DOHH2 (cell line): ENCODE results near the gene CRIM1.

Experiments used
- H3F3A ChIP-seq: fragments of 200-600 bp; sonication (generic), shearing (Covaris generic); 2 replicates; pipeline ENCODE4 v1.6.0; 2016; ENCODE audit warnings: antibody characterized with exemption, mild to moderate bottlenecking; ENCODE audit not compliant: control insufficient read depth, insufficient read depth
- H3K27ac ChIP-seq: fragments of 200-600 bp; sonication (generic); 2 replicates; pipeline ENCODE4 v1.5.1; 2014; ENCODE audit warnings: low read depth, mild to moderate bottlenecking, low read length, moderate library complexity
- H3K27me3 ChIP-seq: fragments of 200-600 bp; sonication (generic); 2 replicates; pipeline ENCODE4 v1.6.1; 2014; ENCODE audit warnings: mild to moderate bottlenecking, low read length, mixed read lengths; ENCODE audit not compliant: control insufficient read depth
- H3K36me3 ChIP-seq: fragments of 200-600 bp; sonication (generic); 2 replicates; pipeline ENCODE4 v1.6.1; 2014; ENCODE audit warnings: mild to moderate bottlenecking, low read length, moderate library complexity, mixed read lengths; ENCODE audit not compliant: control insufficient read depth
- H3K4me1 ChIP-seq: fragments of 200-600 bp; sonication (generic); 2 replicates; pipeline ENCODE4 v1.6.1; 2014; ENCODE audit warnings: mild to moderate bottlenecking, low read length, mixed read lengths; ENCODE audit not compliant: control insufficient read depth
- H3K4me2 ChIP-seq: fragments of 200-600 bp; sonication (generic); 2 replicates; pipeline ENCODE4 v1.6.0; 2014; ENCODE audit warnings: mild to moderate bottlenecking, low read length, moderate library complexity
- H3K4me3 ChIP-seq: fragments of 200-600 bp; sonication (generic); 2 replicates; pipeline ENCODE4 v1.5.1; 2014; ENCODE audit warnings: mild to moderate bottlenecking, low read length, mixed read lengths
- H3K79me2 ChIP-seq: fragments of 200-600 bp; sonication (generic); 2 replicates; pipeline ENCODE4 v1.6.1; 2014; ENCODE audit warnings: mild to moderate bottlenecking, low read length, mixed read lengths; ENCODE audit not compliant: control insufficient read depth
- H3K9me2 ChIP-seq: fragments of 200-600 bp; sonication (generic); replicated peaks from 2 replicates; pipeline ENCODE4 v1.6.1; 2014; ENCODE audit warnings: mild to moderate bottlenecking, low read length, mixed read lengths; ENCODE audit not compliant: control insufficient read depth
- H3K9me3 ChIP-seq: fragments of 200-600 bp; sonication (generic); 2 replicates; pipeline ENCODE4 v1.6.1; 2014; ENCODE audit warnings: antibody characterized with exemption, low read length, mixed read lengths; ENCODE audit not compliant: control insufficient read depth, insufficient read depth
- H4K20me1 ChIP-seq: fragments of 200-600 bp; sonication (generic); 2 replicates; pipeline ENCODE4 v1.6.0; 2014; ENCODE audit warnings: low read depth, mild to moderate bottlenecking, antibody characterized with exemption, low read length, moderate library complexity; ENCODE audit not compliant: control insufficient read depth, insufficient read depth
- EZH2phosphoT487 ChIP-seq: fragments of 200-600 bp; sonication (generic); IDR thresholded peaks from 2 replicates; pipeline ENCODE4 v1.6.1; 2017; ENCODE audit warnings: borderline replicate concordance, mild to moderate bottlenecking, antibody characterized with exemption, low read length, moderate library complexity, mixed read lengths
- TF ChIP-seq, protein P1 (sequence below): fragments of 200-600 bp; sonication (generic); IDR thresholded peaks from one replicate; pipeline ENCODE4 v1.5.1; 2014; ENCODE audit warnings: antibody characterized with exemption, mild to moderate bottlenecking, low read depth, low read length; ENCODE audit not compliant: poor library complexity, severe bottlenecking

The CRIM1 gene

DNA sequence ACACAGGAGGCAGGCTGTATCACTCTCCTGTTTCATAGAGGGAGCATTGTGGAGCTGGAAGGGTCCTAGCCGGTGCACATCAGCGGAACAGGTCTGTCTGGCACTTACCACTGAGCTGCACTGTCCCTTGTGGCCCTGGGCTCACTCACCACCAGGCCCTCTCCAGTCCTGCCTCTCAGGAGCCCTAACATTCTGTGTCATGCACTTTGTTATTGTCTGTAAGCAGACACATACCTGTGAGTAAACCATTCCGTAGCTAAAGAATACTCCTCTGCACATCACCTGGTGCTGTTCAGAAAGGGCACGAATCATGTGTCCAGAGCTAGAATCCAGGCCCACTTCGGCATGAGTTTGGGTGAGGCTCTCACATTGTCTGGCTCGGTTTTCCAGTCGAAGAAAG, 93.6 kb downstream of the CRIM1 start:
- Histone ChIP-seq H3K4me1 (no peaks in the 10 kb centered on the region), H3K27me3 (no peaks in the 10 kb centered on the region), H3K79me2 (no peaks in the 10 kb centered on the region), H3K4me2 (no peak overlapping the region), H3K27ac (no peak overlapping the region), H3K9me3 (no peaks in the 10 kb centered on the region), H4K20me1 (no peaks in the 10 kb centered on the region), H3K4me3 (no peak overlapping the region), H3K9me2 (no peaks in the 10 kb centered on the region), H3K36me3 (peaks cover 86% of the 10 kb centered on the region), H3F3A (no peaks in the 10 kb centered on the region)
- TF ChIP-seq, protein P1, sequence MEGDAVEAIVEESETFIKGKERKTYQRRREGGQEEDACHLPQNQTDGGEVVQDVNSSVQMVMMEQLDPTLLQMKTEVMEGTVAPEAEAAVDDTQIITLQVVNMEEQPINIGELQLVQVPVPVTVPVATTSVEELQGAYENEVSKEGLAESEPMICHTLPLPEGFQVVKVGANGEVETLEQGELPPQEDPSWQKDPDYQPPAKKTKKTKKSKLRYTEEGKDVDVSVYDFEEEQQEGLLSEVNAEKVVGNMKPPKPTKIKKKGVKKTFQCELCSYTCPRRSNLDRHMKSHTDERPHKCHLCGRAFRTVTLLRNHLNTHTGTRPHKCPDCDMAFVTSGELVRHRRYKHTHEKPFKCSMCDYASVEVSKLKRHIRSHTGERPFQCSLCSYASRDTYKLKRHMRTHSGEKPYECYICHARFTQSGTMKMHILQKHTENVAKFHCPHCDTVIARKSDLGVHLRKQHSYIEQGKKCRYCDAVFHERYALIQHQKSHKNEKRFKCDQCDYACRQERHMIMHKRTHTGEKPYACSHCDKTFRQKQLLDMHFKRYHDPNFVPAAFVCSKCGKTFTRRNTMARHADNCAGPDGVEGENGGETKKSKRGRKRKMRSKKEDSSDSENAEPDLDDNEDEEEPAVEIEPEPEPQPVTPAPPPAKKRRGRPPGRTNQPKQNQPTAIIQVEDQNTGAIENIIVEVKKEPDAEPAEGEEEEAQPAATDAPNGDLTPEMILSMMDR, result no peak
- no peak for TF ChIP-seq EZH2phosphoT487

DNA sequence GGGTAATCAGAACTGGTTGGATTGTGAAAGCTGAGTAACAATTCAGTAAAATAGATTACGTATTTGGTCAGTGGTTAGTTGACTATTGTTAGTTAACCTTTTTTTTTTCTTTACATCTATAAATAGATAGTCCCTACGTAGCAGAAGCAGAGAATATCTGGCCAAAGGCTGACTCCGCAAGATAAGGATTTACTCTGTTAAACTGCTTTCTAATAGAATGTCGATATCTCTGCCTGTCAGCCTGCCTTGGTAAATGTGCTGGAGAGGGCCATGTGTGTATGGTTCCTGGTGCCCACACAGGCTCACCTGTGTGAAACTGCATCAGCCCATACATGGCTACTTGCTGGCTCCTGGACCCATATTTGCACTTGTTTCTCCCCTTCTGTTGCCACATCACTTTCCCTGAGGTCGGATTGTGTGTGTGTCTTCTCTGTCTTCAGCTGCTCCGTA, 94.4 kb downstream of the CRIM1 start:
- no peaks in the 10 kb centered on the region for H3K79me2 ChIP-seq
- no peaks in the 10 kb centered on the region for H3K4me1 ChIP-seq
- no peaks in the 10 kb centered on the region for H3K9me2 ChIP-seq
- H3K27me3 ChIP-seq, result no peaks in the 10 kb centered on the region
- peaks cover 81% of the 10 kb centered on the region for H3K36me3 ChIP-seq
- H3K4me3 ChIP-seq, result no peak overlapping the region
- no peaks in the 10 kb centered on the region for H3F3A ChIP-seq
- no peak overlapping the region for H3K4me2 ChIP-seq
- no peak overlapping the region for H3K27ac ChIP-seq
- TF ChIP-seq, protein P1, result no peak
- no peak for TF ChIP-seq EZH2phosphoT487
- no peaks in the 10 kb centered on the region for H3K9me3 ChIP-seq
- no peaks in the 10 kb centered on the region for H4K20me1 ChIP-seq

DNA sequence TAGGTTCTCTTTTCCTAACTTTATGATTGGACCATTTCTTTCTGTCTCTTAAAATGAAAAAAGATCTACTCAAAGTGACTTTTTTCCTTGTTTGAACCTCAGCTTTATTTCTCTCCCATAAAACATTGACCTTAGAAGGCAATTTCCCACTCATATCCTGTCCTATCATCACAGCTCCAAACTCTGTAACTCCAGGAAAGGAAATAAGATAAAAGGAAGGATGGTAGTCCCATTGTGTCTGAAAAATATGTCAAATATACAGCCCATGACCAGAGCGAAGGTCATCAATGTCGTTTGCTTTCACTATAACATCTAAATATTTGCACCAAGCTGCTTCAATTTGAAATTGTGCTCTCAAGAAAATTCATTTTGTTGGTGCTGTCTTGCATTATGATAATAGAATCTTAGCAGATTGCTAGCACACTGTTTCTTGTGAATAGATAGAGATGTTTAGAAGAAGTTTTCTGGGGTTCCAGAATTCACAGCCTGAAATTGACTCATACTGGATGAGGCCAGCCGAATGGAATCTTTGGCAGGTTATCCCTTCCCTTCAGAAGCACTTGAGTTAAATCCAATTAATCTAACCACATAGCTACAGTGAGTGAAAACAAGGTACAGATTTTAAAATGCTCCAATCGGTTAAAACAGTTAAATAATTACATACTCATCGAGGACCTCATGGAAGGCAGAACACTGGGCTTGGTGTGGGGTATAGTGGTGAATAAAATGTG, 95.1 kb downstream of the CRIM1 start:
- no peak overlapping the region for H3K4me2 ChIP-seq

More for the DNA sequence above, 95.1 kb downstream of the CRIM1 start:
- no peaks in the 10 kb centered on the region for H3K4me1 ChIP-seq
- no peaks in the 10 kb centered on the region for H3K79me2 ChIP-seq
- no peaks in the 10 kb centered on the region for H3K27me3 ChIP-seq
- H4K20me1 ChIP-seq, result no peaks in the 10 kb centered on the region
- no peaks in the 10 kb centered on the region for H3K9me3 ChIP-seq
- H3K27ac ChIP-seq, result no peak overlapping the region
- peaks cover 75% of the 10 kb centered on the region for H3K36me3 ChIP-seq
- no peaks in the 10 kb centered on the region for H3K9me2 ChIP-seq
- H3K4me3 ChIP-seq, result no peak overlapping the region
- no peak for TF ChIP-seq EZH2phosphoT487
- TF ChIP-seq, protein P1, result no peak
- H3F3A ChIP-seq, result no peaks in the 10 kb centered on the region
